Hepatocyte (in vitro differentiated cells): ENCODE measurements around the gene SSBP3. TPM values are rescaled to one million over a fixed set of nuclear protein-coding genes. Genes with fewer than 3 reads are reported as not detected.

ENCODE experiments used
- DNase-seq: peaks from one replicate; pipeline ENCODE4 v3.0.0-alpha.2; 2016; ENCODE audit warnings: low spot score
- H2AFZ ChIP-seq: fragments of 200-600 bp; sonication (generic); 2 replicates; pipeline ENCODE4 v1.6.0; 2016; ENCODE audit warnings: antibody characterized with exemption, mild to moderate bottlenecking
- H3K27ac ChIP-seq: fragments of 200-600 bp; sonication (generic); 2 replicates; pipeline ENCODE4 v1.5.1; 2016; ENCODE audit warnings: mild to moderate bottlenecking
- H3K27me3 ChIP-seq: fragments of 200-600 bp; sonication (generic); 2 replicates; pipeline ENCODE4 v1.6.1; 2016
- H3K36me3 ChIP-seq: fragments of 200-600 bp; sonication (generic); replicated peaks from 2 replicates; pipeline ENCODE4 v1.5.1; 2016; ENCODE audit warnings: low read depth; ENCODE audit not compliant: insufficient read depth
- H3K4me1 ChIP-seq: fragments of 200-600 bp; sonication (generic); 2 replicates; pipeline ENCODE4 v1.5.1; 2016; ENCODE audit warnings: mild to moderate bottlenecking, moderate library complexity; ENCODE audit not compliant: insufficient read depth
- H3K4me2 ChIP-seq: fragments of 200-600 bp; sonication (generic); 2 replicates; pipeline ENCODE4 v1.6.0; 2016
- H3K4me3 ChIP-seq: fragments of 200-600 bp; sonication (generic); 2 replicates; pipeline ENCODE4 v1.5.1; 2016; ENCODE audit warnings: mild to moderate bottlenecking
- H3K79me2 ChIP-seq: fragments of 200-600 bp; sonication (generic); 2 replicates; pipeline ENCODE4 v1.6.0; 2017; ENCODE audit warnings: mild to moderate bottlenecking
- H3K9me2 ChIP-seq: fragments of 200-600 bp; sonication (generic); replicated peaks from 2 replicates; pipeline ENCODE4 v1.6.0; 2017; ENCODE audit warnings: mild to moderate bottlenecking; ENCODE audit not compliant: insufficient read depth
- H3K9me3 ChIP-seq: fragments of 200-600 bp; sonication (generic); 2 replicates; pipeline ENCODE4 v1.5.1; 2016; ENCODE audit warnings: low read depth, mild to moderate bottlenecking
- H4K20me1 ChIP-seq: fragments of 200-600 bp; sonication (generic); 2 replicates; pipeline ENCODE4 v1.6.0; 2016; ENCODE audit warnings: mild to moderate bottlenecking; ENCODE audit not compliant: insufficient read depth, poor library complexity, severe bottlenecking
- CTCF ChIP-seq: fragments of 200-600 bp; sonication (generic); IDR thresholded peaks from 2 replicates; pipeline ENCODE4 v1.5.1; 2016; ENCODE audit warnings: antibody characterized with exemption, mild to moderate bottlenecking; ENCODE audit not compliant: poor library complexity
- EZH2 ChIP-seq: fragments of 200-600 bp; sonication (generic); IDR thresholded peaks from 2 replicates; pipeline ENCODE4 v1.6.1; 2016; ENCODE audit warnings: antibody characterized with exemption, mild to moderate bottlenecking, borderline replicate concordance
- EZH2phosphoT487 ChIP-seq: fragments of 200-600 bp; sonication (generic); IDR thresholded peaks from one replicate; pipeline ENCODE4 v1.6.1; 2018; ENCODE audit warnings: antibody characterized with exemption, mild to moderate bottlenecking, low read depth, moderate library complexity; ENCODE audit not compliant: unreplicated experiment, severe bottlenecking
- WGBS: methylation state at CpG from one replicate; pipeline ENCODE4 v1.1.6; 2016; ENCODE audit warnings: low lambda C conversion rate; ENCODE audit errors: missing lambda C conversion rate; 5-methylcytosine and 5-hydroxymethylcytosine counted together
- polyA plus RNA-seq: library from polyadenylated mRNA; unstranded; fragments of >200 nt; fragmentation: Nextera tagmentation; extraction: Ambion mirVana; gene quantifications from 2 replicates; pipeline ENCODE4 v1.2.1, GENCODE V29; 2016
- total RNA-seq: library from RNA; depleted of rRNA; stranded (reverse); fragments of >200 nt; gene quantifications from 2 replicates; pipeline ENCODE4 v1.2.3, GENCODE V29; 2014

The SSBP3 gene
- total and polyA plus RNA-seq, 2 experiments from 2014 or later: 25.8 to 47.2 TPM

GRCh38 chr1:54246116-54246721, 160.0 kb downstream of the SSBP3 start:
- Histone ChIP-seq H3K79me2 (peaks cover 2% of the 10 kb centered on the region), H3K9me3 (no peaks in the 10 kb centered on the region), H3K4me1 (no peaks in the 10 kb centered on the region), H3K4me3 (no peak overlapping the region), H3K36me3 (no peaks in the 10 kb centered on the region), H2AFZ (no peak overlapping the region), H3K27ac (no peak overlapping the region), H4K20me1 (no peaks in the 10 kb centered on the region), H3K4me2 (no peak overlapping the region), H3K9me2 (no peaks in the 10 kb centered on the region), H3K27me3 (no peaks in the 10 kb centered on the region)
- TF ChIP-seq EZH2phosphoT487 (no peak), CTCF (no peak), EZH2 (no peak)
- WGBS: 89% methylated on average over 10 of the region's 10 CpGs
- no peak for DNase-seq

- TF ChIP-seq EZH2: no peak
- TF ChIP-seq CTCF: no peak
- no peak for TF ChIP-seq EZH2phosphoT487
- H3K4me2 ChIP-seq: no peak overlapping the region
- H3K27me3 ChIP-seq: no peaks in the 10 kb centered on the region
- no peak overlapping the region for H3K27ac ChIP-seq
- no peaks in the 10 kb centered on the region for H3K9me3 ChIP-seq
- H4K20me1 ChIP-seq: no peaks in the 10 kb centered on the region
- peaks cover 2% of the 10 kb centered on the region for H3K79me2 ChIP-seq
- no peaks in the 10 kb centered on the region for H3K36me3 ChIP-seq
- WGBS: 89% methylated on average over 4 of the region's 4 CpGs
- H3K9me2 ChIP-seq: no peaks in the 10 kb centered on the region
- H2AFZ ChIP-seq: no peak overlapping the region
- no peak overlapping the region for H3K4me3 ChIP-seq
- H3K4me1 ChIP-seq: no peaks in the 10 kb centered on the region
- no peak for DNase-seq
These were observed 160.7 kb downstream of the SSBP3 start for GRCh38 chr1:54245501-54245900.

- H3K27ac ChIP-seq: no peak overlapping the region
- H2AFZ ChIP-seq: no peak overlapping the region
- no peaks in the 10 kb centered on the region for H3K27me3 ChIP-seq
- no peak overlapping the region for H3K4me3 ChIP-seq
- H3K9me2 ChIP-seq: no peaks in the 10 kb centered on the region
- H3K79me2 ChIP-seq: peaks cover 2% of the 10 kb centered on the region
- no peaks in the 10 kb centered on the region for H4K20me1 ChIP-seq
- WGBS: 91% methylated on average over 7 of the region's 7 CpGs
- no peaks in the 10 kb centered on the region for H3K36me3 ChIP-seq
- DNase-seq: no peak
- H3K4me2 ChIP-seq: no peak overlapping the region
- H3K4me1 ChIP-seq: no peaks in the 10 kb centered on the region
- TF ChIP-seq CTCF (no peak), EZH2 (no peak), EZH2phosphoT487 (no peak)
- no peaks in the 10 kb centered on the region for H3K9me3 ChIP-seq
These were observed 161.5 kb downstream of the SSBP3 start for GRCh38 chr1:54244655-54245054.
